IMR-90 (cell line): ENCODE data around the gene IRF2. TPM values are rescaled to one million over a fixed set of nuclear protein-coding genes. Genes with fewer than 3 reads are reported as not detected.

Source experiments
- ATAC-seq: fragments of 200-7000 bp; cut with Tn5 transposase; 2 replicates; pipeline ENCODE4 v1.9.1; 2020; ENCODE audit warnings: low read depth, mild to moderate bottlenecking, moderate library complexity
- BruUV-seq: library from RNA; stranded (reverse); fragments of 400-500 nt; replicated peaks from 2 replicates; lab custom pipeline; 2021; lab: Mats Ljungman, UMichigan
- CTCF ChIA-PET: fragments of 300-600 bp; formaldehyde crosslinking; extraction: SDS; loops from one replicate; lab custom pipeline; 2021; ENCODE audit warnings: antibody characterized with exemption; lab: Yijun Ruan, JAX
- POLR2A ChIA-PET: fragments of 300-600 bp; sonication (Branson Sonifier 250); formaldehyde crosslinking; loops from one replicate; lab custom pipeline; 2022; ENCODE audit warnings: antibody characterized with exemption; ENCODE audit not compliant: unreplicated experiment; lab: Charles Lee
- DNase-seq: peaks from one replicate; pipeline ENCODE4 v3.0.0; 2013
- H2AFZ ChIP-seq: replicated peaks from 2 replicates; pipeline ENCODE3; 2013; ENCODE audit warnings: low read length, mild to moderate bottlenecking; ENCODE audit not compliant: poor library complexity
- H2AK5ac ChIP-seq: 2 replicates; pipeline ENCODE4 v1.6.1; 2013; ENCODE audit warnings: low read depth, low read length, inconsistent platforms
- H2AK9ac ChIP-seq: replicated peaks from 2 replicates; pipeline ENCODE3; 2013; ENCODE audit warnings: mild to moderate bottlenecking, low read depth, low read length, moderate library complexity; ENCODE audit not compliant: poor library complexity
- H2BK120ac ChIP-seq: 2 replicates; pipeline ENCODE4 v1.6.1; 2013; ENCODE audit warnings: low read depth, low read length, inconsistent platforms
- H2BK15ac ChIP-seq: 3 replicates; pipeline ENCODE4 v1.6.1; 2013; ENCODE audit warnings: low read depth, low read length, inconsistent platforms
- H2BK20ac ChIP-seq: 2 replicates; pipeline ENCODE4 v1.6.1; 2013; ENCODE audit warnings: low read depth, mild to moderate bottlenecking, inconsistent platforms, low read length, moderate library complexity
- H2BK5ac ChIP-seq: 2 replicates; pipeline ENCODE4 v1.6.1; 2013; ENCODE audit warnings: mild to moderate bottlenecking, low read depth, low read length, inconsistent platforms; ENCODE audit not compliant: poor library complexity, severe bottlenecking
- H3K14ac ChIP-seq: replicated peaks from 2 replicates; pipeline ENCODE4 v1.6.1; 2013; ENCODE audit warnings: low read depth, low read length, inconsistent platforms
- H3K18ac ChIP-seq: 2 replicates; pipeline ENCODE4 v1.6.1; 2013; ENCODE audit warnings: low read depth, low read length, control low read depth
- H3K23ac ChIP-seq: 2 replicates; pipeline ENCODE4 v1.6.1; 2013; ENCODE audit warnings: low read depth, low read length, inconsistent platforms
- H3K27ac ChIP-seq: 2 replicates; pipeline ENCODE4 v1.5.1; 2013; ENCODE audit warnings: mild to moderate bottlenecking, control low read depth, low read length; ENCODE audit not compliant: insufficient read depth
- H3K27me3 ChIP-seq: 2 replicates; pipeline ENCODE4 v1.6.1; 2013; ENCODE audit warnings: low read length; ENCODE audit not compliant: control insufficient read depth, insufficient read depth
- H3K36me3 ChIP-seq: 2 replicates; pipeline ENCODE4 v1.6.1; 2013; ENCODE audit warnings: low read length, mixed read lengths; ENCODE audit not compliant: control insufficient read depth, insufficient read depth
- H3K4ac ChIP-seq: 2 replicates; pipeline ENCODE4 v1.6.1; 2013; ENCODE audit warnings: low read depth, low read length, inconsistent platforms
- H3K4me1 ChIP-seq: 2 replicates; pipeline ENCODE4 v1.6.1; 2013; ENCODE audit warnings: low read length, mixed read lengths; ENCODE audit not compliant: control insufficient read depth, insufficient read depth
- H3K4me2 ChIP-seq: 2 replicates; pipeline ENCODE4 v1.6.1; 2013; ENCODE audit warnings: low read depth, mild to moderate bottlenecking, control low read depth, low read length, moderate library complexity
- H3K4me3 ChIP-seq: 2 replicates; pipeline ENCODE4 v1.5.1; 2013; ENCODE audit warnings: low read depth, mild to moderate bottlenecking, control low read depth, low read length, moderate library complexity; ENCODE audit not compliant: insufficient read depth
- H3K56ac ChIP-seq: 2 replicates; pipeline ENCODE4 v1.6.1; 2013; ENCODE audit warnings: low read length, inconsistent platforms; ENCODE audit not compliant: insufficient read depth; ENCODE audit errors: extremely low read depth
- H3K79me1 ChIP-seq, 2 experiments: 2 replicates each; pipeline ENCODE4 v1.6.1; 2013; ENCODE audit warnings: low read length in 2 of 2, inconsistent platforms in 1 of 2, low read depth in 1 of 2
- H3K9ac ChIP-seq: 2 replicates; pipeline ENCODE4 v1.6.1; 2013; ENCODE audit warnings: low read depth, low read length, control low read depth
- H3K9me1 ChIP-seq: 2 replicates; pipeline ENCODE4 v1.6.1; 2013; ENCODE audit warnings: low read length, inconsistent platforms; ENCODE audit not compliant: insufficient read depth
- H3K9me3 ChIP-seq: 2 replicates; pipeline ENCODE4 v1.6.1; 2013; ENCODE audit warnings: low read length; ENCODE audit not compliant: control insufficient read depth, insufficient read depth
- H4K20me1 ChIP-seq: 2 replicates; pipeline ENCODE4 v1.6.1; 2013; ENCODE audit warnings: low read length, inconsistent platforms; ENCODE audit not compliant: insufficient read depth
- H4K5ac ChIP-seq: 2 replicates; pipeline ENCODE4 v1.6.1; 2013; ENCODE audit warnings: mild to moderate bottlenecking, low read depth, low read length, control low read depth
- H4K8ac ChIP-seq, 2 experiments: 2 replicates each; pipeline ENCODE4 v1.6.1; 2013; ENCODE audit warnings: low read depth in 2 of 2, low read length in 2 of 2, control low read depth in 1 of 2, inconsistent platforms in 1 of 2
- H4K91ac ChIP-seq: 2 replicates; pipeline ENCODE4 v1.6.1; 2013; ENCODE audit warnings: low read depth, low read length, inconsistent platforms; ENCODE audit not compliant: insufficient read depth
- BHLHE40 ChIP-seq: fragments of 150-350 bp; IDR thresholded peaks from 2 replicates; pipeline ENCODE4 v1.6.1; 2016; ENCODE audit warnings: mild to moderate bottlenecking, low read depth, low read length
- CEBPB ChIP-seq: IDR thresholded peaks from 2 replicates; pipeline ENCODE4 v1.6.1; 2012; ENCODE audit warnings: low read depth, low read length, improper control_type of control experiment
- CHD1 ChIP-seq: IDR thresholded peaks from 2 replicates; pipeline ENCODE4 v1.6.1; 2012; ENCODE audit warnings: low read depth, low read length, improper control_type of control experiment
- FOS ChIP-seq: fragments of 150-350 bp; IDR thresholded peaks from 2 replicates; pipeline ENCODE4 v1.6.1; 2016; ENCODE audit warnings: low read depth, low read length
- MAFK ChIP-seq: IDR thresholded peaks from 2 replicates; pipeline ENCODE4 v1.6.1; 2012; ENCODE audit warnings: low read depth, low read length, improper control_type of control experiment
- MAZ ChIP-seq: IDR thresholded peaks from 2 replicates; pipeline ENCODE4 v1.6.1; 2012; ENCODE audit warnings: low read depth, mild to moderate bottlenecking, low read length, improper control_type of control experiment, moderate library complexity, borderline replicate concordance
- MXI1 ChIP-seq: IDR thresholded peaks from 2 replicates; pipeline ENCODE4 v1.6.1; 2012; ENCODE audit warnings: low read depth, mild to moderate bottlenecking, low read length, moderate library complexity, borderline replicate concordance
- NFE2L2 ChIP-seq: fragments of 150-350 bp; IDR thresholded peaks from 2 replicates; pipeline ENCODE4 v1.6.1; 2016; ENCODE audit warnings: low read depth, mild to moderate bottlenecking, low read length
- POLR2A ChIP-seq: IDR thresholded peaks from 2 replicates; pipeline ENCODE4 v1.6.1; 2012; ENCODE audit warnings: mild to moderate bottlenecking, low read depth, low read length
- RAD21 ChIP-seq: IDR thresholded peaks from 2 replicates; pipeline ENCODE4 v1.6.1; 2012; ENCODE audit warnings: low read length, improper control_type of control experiment
- RCOR1 ChIP-seq: IDR thresholded peaks from 2 replicates; pipeline ENCODE4 v1.6.1; 2012; ENCODE audit warnings: mild to moderate bottlenecking, low read length, improper control_type of control experiment; ENCODE audit not compliant: insufficient replicate concordance
- RFX5 ChIP-seq: IDR thresholded peaks from 2 replicates; pipeline ENCODE4 v1.8.0; 2012; ENCODE audit warnings: low read depth, mild to moderate bottlenecking, low read length, moderate library complexity
- SMC3 ChIP-seq: fragments of 150-350 bp; IDR thresholded peaks from 2 replicates; pipeline ENCODE4 v1.6.1; 2016; ENCODE audit warnings: low read depth, mild to moderate bottlenecking, antibody characterized with exemption, low read length, moderate library complexity
- WGBS, 2 experiments: methylation state at CpG; one replicate each; pipeline versions ENCODE4 v1.1.5 to v1.1.7; 2013; ENCODE audit warnings: missing lambda C conversion rate in 2 of 2; ENCODE audit not compliant: insufficient read length in 1 of 2; ENCODE audit errors: extremely low coverage in 2 of 2; 5-methylcytosine and 5-hydroxymethylcytosine counted together
- dilution Hi-C: fragments of 300-500 bp; cut with HindIII; formaldehyde crosslinking; loops from one replicate; pipeline ENCODE4 v1.14.3; 2018; ENCODE audit warnings: low sequenced_read_pairs; ENCODE audit not compliant: unreplicated experiment
- in situ Hi-C: fragments of 300-500 bp; cut with MboI; formaldehyde crosslinking; loops from 3 replicates; pipeline ENCODE4 v1.14.3; 2019; ENCODE audit warnings: low sequenced_read_pairs, inconsistent platforms, mixed read lengths
- intact Hi-C: fragments of 100-400 bp; cut with micrococcal nuclease; formaldehyde crosslinking; loops from 2 replicates; pipeline ENCODE4 v1.10.0; 2022
- polyA plus RNA-seq, 3 experiments: library from polyadenylated mRNA; depleted of rRNA; stranded (reverse); fragments of >200 nt; gene quantifications; 2 replicates each; pipeline ENCODE4 v1.2.3, GENCODE V29; 2012; ENCODE audit warnings: low replicate concordance in 1 of 3
- total RNA-seq: library from RNA; depleted of rRNA; stranded (reverse); fragments of >200 nt; gene quantifications from 2 replicates; pipeline ENCODE4 v1.2.3, GENCODE V29; 2012
- TF ChIP-seq, protein P1 (sequence below): fragments of 150-350 bp; IDR thresholded peaks from 2 replicates; pipeline ENCODE4 v1.6.1; 2017; ENCODE audit warnings: mild to moderate bottlenecking, antibody characterized with exemption, low read length, low read depth
- TF ChIP-seq, protein P2 (sequence below): fragments of 150-350 bp; IDR thresholded peaks from 2 replicates; pipeline ENCODE4 v1.6.1; 2016; ENCODE audit warnings: low read depth, mild to moderate bottlenecking, low read length, moderate library complexity, borderline replicate concordance
- TF ChIP-seq, protein P3 (sequence below): conservative IDR thresholded peaks from 2 replicates; pipeline ENCODE4 v1.5.1; 2012; ENCODE audit warnings: mild to moderate bottlenecking, low read depth, low read length, improper control_type of control experiment

IRF2 gene
- total and polyA plus RNA-seq, 2 of the 4 experiments (the other 2 are of a cell fraction): 16.5 to 21.9 TPM

DNA sequence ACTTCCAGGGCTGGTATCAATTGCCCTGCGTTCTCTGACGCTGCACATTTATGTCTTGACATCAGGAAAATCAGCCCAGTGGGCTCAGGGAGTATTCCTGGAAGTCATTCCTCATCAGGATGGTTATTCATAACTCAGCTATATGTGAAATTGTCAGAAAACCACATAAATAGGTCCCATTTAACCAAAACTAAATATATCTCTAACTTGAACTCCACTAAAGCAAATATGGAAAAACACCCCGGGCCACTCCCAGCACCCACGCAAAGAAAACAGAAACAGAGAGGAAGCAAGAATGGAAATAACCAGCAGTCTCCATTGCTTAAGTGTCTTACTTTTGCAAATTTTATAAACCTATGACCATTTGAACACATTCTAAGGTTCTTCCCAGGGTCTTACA, 112.0 kb downstream of the IRF2 start:
- no peak for ATAC-seq
- H3K4ac ChIP-seq: no peak overlapping the region
- no peak for DNase-seq
- no peaks in the 10 kb centered on the region for H3K9me1 ChIP-seq
- H4K5ac ChIP-seq: no peak overlapping the region
- H3K4me1 ChIP-seq: peaks cover 5% of the 10 kb centered on the region; the same call in 1 of the 2 replicates
- H3K4me2 ChIP-seq: no peak overlapping the region
- TF ChIP-seq FOS (no peak), MAFK (no peak), RFX5 (no peak), MAZ (no peak), CEBPB (no peak), RCOR1 (no peak), NFE2L2 (no peak), RAD21 (no peak), CHD1 (no peak), MXI1 (no peak), SMC3 (no peak), POLR2A (no peak), BHLHE40 (no peak)
- TF ChIP-seq, protein P1, sequence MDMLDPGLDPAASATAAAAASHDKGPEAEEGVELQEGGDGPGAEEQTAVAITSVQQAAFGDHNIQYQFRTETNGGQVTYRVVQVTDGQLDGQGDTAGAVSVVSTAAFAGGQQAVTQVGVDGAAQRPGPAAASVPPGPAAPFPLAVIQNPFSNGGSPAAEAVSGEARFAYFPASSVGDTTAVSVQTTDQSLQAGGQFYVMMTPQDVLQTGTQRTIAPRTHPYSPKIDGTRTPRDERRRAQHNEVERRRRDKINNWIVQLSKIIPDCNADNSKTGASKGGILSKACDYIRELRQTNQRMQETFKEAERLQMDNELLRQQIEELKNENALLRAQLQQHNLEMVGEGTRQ: no peak
- TF ChIP-seq, protein P2, sequence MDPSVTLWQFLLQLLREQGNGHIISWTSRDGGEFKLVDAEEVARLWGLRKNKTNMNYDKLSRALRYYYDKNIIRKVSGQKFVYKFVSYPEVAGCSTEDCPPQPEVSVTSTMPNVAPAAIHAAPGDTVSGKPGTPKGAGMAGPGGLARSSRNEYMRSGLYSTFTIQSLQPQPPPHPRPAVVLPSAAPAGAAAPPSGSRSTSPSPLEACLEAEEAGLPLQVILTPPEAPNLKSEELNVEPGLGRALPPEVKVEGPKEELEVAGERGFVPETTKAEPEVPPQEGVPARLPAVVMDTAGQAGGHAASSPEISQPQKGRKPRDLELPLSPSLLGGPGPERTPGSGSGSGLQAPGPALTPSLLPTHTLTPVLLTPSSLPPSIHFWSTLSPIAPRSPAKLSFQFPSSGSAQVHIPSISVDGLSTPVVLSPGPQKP: no peak
- TF ChIP-seq, protein P3, sequence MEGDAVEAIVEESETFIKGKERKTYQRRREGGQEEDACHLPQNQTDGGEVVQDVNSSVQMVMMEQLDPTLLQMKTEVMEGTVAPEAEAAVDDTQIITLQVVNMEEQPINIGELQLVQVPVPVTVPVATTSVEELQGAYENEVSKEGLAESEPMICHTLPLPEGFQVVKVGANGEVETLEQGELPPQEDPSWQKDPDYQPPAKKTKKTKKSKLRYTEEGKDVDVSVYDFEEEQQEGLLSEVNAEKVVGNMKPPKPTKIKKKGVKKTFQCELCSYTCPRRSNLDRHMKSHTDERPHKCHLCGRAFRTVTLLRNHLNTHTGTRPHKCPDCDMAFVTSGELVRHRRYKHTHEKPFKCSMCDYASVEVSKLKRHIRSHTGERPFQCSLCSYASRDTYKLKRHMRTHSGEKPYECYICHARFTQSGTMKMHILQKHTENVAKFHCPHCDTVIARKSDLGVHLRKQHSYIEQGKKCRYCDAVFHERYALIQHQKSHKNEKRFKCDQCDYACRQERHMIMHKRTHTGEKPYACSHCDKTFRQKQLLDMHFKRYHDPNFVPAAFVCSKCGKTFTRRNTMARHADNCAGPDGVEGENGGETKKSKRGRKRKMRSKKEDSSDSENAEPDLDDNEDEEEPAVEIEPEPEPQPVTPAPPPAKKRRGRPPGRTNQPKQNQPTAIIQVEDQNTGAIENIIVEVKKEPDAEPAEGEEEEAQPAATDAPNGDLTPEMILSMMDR: no peak
- H4K20me1 ChIP-seq: no peaks in the 10 kb centered on the region
- H2AFZ ChIP-seq: no peak overlapping the region
- CTCF ChIA-PET: interaction anchor here (1.7 kb wide), 1 partner anchor 13 kb away, joined by 3 read pairs; no protein-coding TSS in a partner anchor
- intact Hi-C loops: no loop called here
- H3K79me1 ChIP-seq: no peaks in the 10 kb centered on the region
- H4K8ac ChIP-seq: no peak overlapping the region
- H2BK5ac ChIP-seq: no peak overlapping the region
- POLR2A ChIA-PET: no interaction called here
- no peak overlapping the region for H2BK120ac ChIP-seq
- no peaks in the 10 kb centered on the region for H3K27me3 ChIP-seq
- no peak overlapping the region for H3K14ac ChIP-seq
- in situ Hi-C loops: no loop called here
- no peak overlapping the region for H2BK20ac ChIP-seq
- WGBS, 2 experiments: 63% methylated on average over 2 of the region's 4 CpGs; no CpG with 5 or more reads in 1 of the 2 experiments
- H3K4me3 ChIP-seq: no peak overlapping the region
- dilution Hi-C loops: no loop called here
- no peak overlapping the region for H4K91ac ChIP-seq
- no TSS peak for BruUV-seq
- H2AK5ac ChIP-seq: no peak overlapping the region
- H3K56ac ChIP-seq: no peak overlapping the region
- H3K18ac ChIP-seq: no peak overlapping the region
- no peak overlapping the region for H3K23ac ChIP-seq
- H2AK9ac ChIP-seq: no peak overlapping the region
- H2BK15ac ChIP-seq: no peak overlapping the region
- no peak overlapping the region for H3K27ac ChIP-seq
- peaks cover 6% of the 10 kb centered on the region for H3K9me3 ChIP-seq
- no peak overlapping the region for H3K9ac ChIP-seq
- H3K36me3 ChIP-seq: no peaks in the 10 kb centered on the region
